Gastrocnemius medialis (tissue), 4 donors: ENCODE measurements around the gene NT5DC2. TPM values are rescaled to one million over a fixed set of nuclear protein-coding genes. Genes with fewer than 3 reads are reported as not detected.

ENCODE experiments used
- ATAC-seq, 2 donors: fragments of 150-250 bp; one replicate each; pipeline ENCODE4 v1.9.1; 2016
- DNase-seq, 2 donors: peaks; one replicate each; pipeline ENCODE4 v3.0.0-alpha.2; 2019
- H3K27ac ChIP-seq, 4 donors: fragments of 200-600 bp; sonication (generic); 1 replicate in 1 of 4; 2 replicates in 3 of 4; pipeline ENCODE4 v1.5.1; 2016 to 2018; ENCODE audit warnings: mild to moderate bottlenecking in 2 of 4, moderate library complexity in 1 of 4
- H3K27me3 ChIP-seq, 3 donors: fragments of 200-600 bp; sonication (generic) in 2 of 3; 1 replicate in 1 of 3; 2 replicates in 2 of 3; pipeline versions ENCODE4 v1.5.1 to v1.6.0; 2016 to 2019; ENCODE audit warnings: mild to moderate bottlenecking in 1 of 3, moderate library complexity in 1 of 3
- H3K36me3 ChIP-seq, 2 donors: fragments of 200-600 bp; sonication (generic) in 1 of 2; one replicate each; pipeline ENCODE4 v1.5.1; 2017 to 2018
- H3K4me1 ChIP-seq, 2 donors: fragments of 200-600 bp; sonication (generic) in 1 of 2; one replicate each; pipeline ENCODE4 v1.5.1; 2016 to 2017; ENCODE audit warnings: mild to moderate bottlenecking in 2 of 2
- H3K4me3 ChIP-seq, 4 donors: fragments of 200-600 bp; sonication (generic) in 3 of 4; 1 replicate in 1 of 4; 2 replicates in 3 of 4; pipeline ENCODE4 v1.5.1; 2016 to 2019; ENCODE audit warnings: mild to moderate bottlenecking in 2 of 4
- H3K9me3 ChIP-seq, 3 donors: fragments of 200-600 bp; sonication (generic) in 2 of 3; 1 replicate in 1 of 3; 2 replicates in 2 of 3; pipeline ENCODE4 v1.5.1; 2016 to 2019
- POLR2A ChIP-seq, 2 donors: fragments of 450-650 bp; IDR thresholded peaks; one replicate each; pipeline ENCODE4 v1.6.1; 2017; ENCODE audit warnings: antibody characterized with exemption in 2 of 2, mild to moderate bottlenecking in 2 of 2, moderate library complexity in 2 of 2
- in situ Hi-C, 4 donors: fragments of 200-750 bp; cut with MboI; loops; one replicate each; pipeline versions ENCODE4 v1.15.0 to v1.8.0; 2017; ENCODE audit warnings: low sequenced_read_pairs in 4 of 4
- intact Hi-C: fragments of 100-400 bp; cut with DNase I; formaldehyde crosslinking; loops from one replicate; pipeline ENCODE4 v1.15.1; 2023; ENCODE audit warnings: low total_unique reads
- total RNA-seq, 4 donors: library from RNA; depleted of rRNA; stranded (reverse); fragments of >200 nt; gene quantifications; one replicate each; pipeline versions ENCODE4 v1.1.0 to v1.2.3, GENCODE V29; 2016
- TF ChIP-seq, protein P1 (sequence below), 5 experiments: fragments of 450-650 bp in 3 of 5; fragments of 200-600 bp in 2 of 5; sonication (generic) in 2 of 5; IDR thresholded peaks in 4 of 5; conservative IDR thresholded peaks in 1 of 5; 1 replicate in 4 of 5; 2 replicates in 1 of 5; pipeline ENCODE4 v1.5.1; 2016 to 2019; ENCODE audit warnings: antibody characterized with exemption in 5 of 5, mild to moderate bottlenecking in 3 of 5, moderate library complexity in 3 of 5

The NT5DC2 gene
- total RNA-seq, 4 donors from 2014 or later, result 4.4 to 14.7 (median 8.1) TPM

DNA sequence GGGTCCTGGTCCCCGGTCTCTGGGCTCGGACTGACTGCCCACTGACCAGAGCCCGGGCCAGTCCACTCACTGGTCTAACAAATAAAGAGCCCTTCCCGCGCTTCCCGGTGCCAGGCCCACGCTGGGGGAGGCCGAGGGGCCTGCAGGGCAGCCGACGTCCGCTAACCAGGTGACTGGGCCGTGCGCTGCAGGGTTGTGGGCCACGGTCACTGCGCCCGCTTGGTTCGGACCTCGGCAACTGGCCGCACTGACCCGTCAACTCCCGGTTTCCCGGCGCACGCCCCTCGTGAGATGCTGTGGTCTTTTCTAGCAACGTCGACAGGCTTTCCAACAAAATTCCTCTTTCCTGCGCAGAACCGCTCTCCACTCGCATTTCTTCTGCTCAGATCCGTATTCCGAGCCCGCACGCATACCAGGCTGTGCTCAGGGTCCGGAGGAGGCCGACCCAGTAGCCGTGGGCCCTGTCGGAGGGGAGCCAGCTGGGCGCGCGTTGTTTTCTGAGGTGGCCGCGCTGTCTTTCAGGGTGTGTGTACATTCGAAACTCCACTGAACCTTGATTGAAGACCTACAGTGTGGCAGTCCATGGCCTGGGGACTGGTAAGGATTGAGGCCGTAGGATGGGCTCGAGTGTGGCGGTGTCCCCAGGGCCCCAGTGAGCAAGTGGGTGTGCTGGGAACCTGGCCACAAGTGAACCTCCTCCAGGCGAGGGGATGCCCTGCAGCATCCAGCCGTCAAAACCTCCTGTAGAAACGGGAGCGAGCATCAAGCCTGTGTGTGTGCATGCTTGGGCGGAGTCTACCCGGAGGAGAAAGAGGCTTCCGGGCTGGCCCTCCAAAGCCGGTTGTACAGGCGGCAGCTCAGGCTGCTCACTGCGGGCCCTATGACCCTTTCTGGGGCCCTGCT is 875 bp upstream of the NT5DC2 start:
- Histone ChIP-seq H3K9me3 (no peaks in the 10 kb centered on the region), H3K27me3 (no peaks in the 10 kb centered on the region), H3K4me3 (peak overlapping the region; percentile 58 to 71 (median 62)), H3K4me1 (peaks cover 59 to 65% of the 10 kb centered on the region in 2 donors), H3K36me3 (no peaks in the 10 kb centered on the region), H3K27ac (peak overlapping the region; percentile 76 to 84 (median 80))
- intact Hi-C loops (loop anchor here (5.0 kb wide), 2 partner anchors 82 to 298 kb away; partner anchors contain the start of genes ITIH4 and TNNC1), in situ Hi-C loops (no loop called here)
- TF ChIP-seq POLR2A (IDR thresholded peaks at IDR 0.05), result no peak
- TF ChIP-seq, protein P1, sequence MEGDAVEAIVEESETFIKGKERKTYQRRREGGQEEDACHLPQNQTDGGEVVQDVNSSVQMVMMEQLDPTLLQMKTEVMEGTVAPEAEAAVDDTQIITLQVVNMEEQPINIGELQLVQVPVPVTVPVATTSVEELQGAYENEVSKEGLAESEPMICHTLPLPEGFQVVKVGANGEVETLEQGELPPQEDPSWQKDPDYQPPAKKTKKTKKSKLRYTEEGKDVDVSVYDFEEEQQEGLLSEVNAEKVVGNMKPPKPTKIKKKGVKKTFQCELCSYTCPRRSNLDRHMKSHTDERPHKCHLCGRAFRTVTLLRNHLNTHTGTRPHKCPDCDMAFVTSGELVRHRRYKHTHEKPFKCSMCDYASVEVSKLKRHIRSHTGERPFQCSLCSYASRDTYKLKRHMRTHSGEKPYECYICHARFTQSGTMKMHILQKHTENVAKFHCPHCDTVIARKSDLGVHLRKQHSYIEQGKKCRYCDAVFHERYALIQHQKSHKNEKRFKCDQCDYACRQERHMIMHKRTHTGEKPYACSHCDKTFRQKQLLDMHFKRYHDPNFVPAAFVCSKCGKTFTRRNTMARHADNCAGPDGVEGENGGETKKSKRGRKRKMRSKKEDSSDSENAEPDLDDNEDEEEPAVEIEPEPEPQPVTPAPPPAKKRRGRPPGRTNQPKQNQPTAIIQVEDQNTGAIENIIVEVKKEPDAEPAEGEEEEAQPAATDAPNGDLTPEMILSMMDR (IDR thresholded peaks at IDR 0.05 in 4 of 5, conservative IDR thresholded peaks at IDR 0.05 in 1 of 5), result no peak
- ATAC-seq (no peak), DNase-seq (peak in 1 of 2 donors; percentile 19)

- Histone ChIP-seq H3K9me3 (no peaks in the 10 kb centered on the region), H3K36me3 (no peaks in the 10 kb centered on the region), H3K27me3 (no peaks in the 10 kb centered on the region), H3K4me3 (peak overlapping the region; percentile 50 to 70 (median 63)), H3K4me1 (peaks cover 48 to 54% of the 10 kb centered on the region in 2 donors), H3K27ac (peak overlapping the region; percentile 57 to 77 (median 66))
- intact Hi-C loops, result no loop called here
- no peak for ATAC-seq
- in situ Hi-C loops, result no loop called here
- DNase-seq, result peak in 1 of 2 donors; percentile 20
- TF ChIP-seq POLR2A (IDR thresholded peaks at IDR 0.05), result no peak
- TF ChIP-seq, protein P1 (IDR thresholded peaks at IDR 0.05 in 4 of 5, conservative IDR thresholded peaks at IDR 0.05 in 1 of 5), result no peak
Observed at GRCh38 chr3:52532838-52533622, 627 bp downstream of the NT5DC2 start.

GRCh38 chr3:52532517-52532837 is 1.2 kb downstream of the NT5DC2 start:
- no peak for ATAC-seq
- H3K4me1 ChIP-seq, result peaks cover 43 to 49% of the 10 kb centered on the region in 2 donors
- H3K4me3 ChIP-seq, result peak overlapping the region; percentile 50 to 70 (median 63)
- in situ Hi-C loops, result no loop called here
- peak overlapping the region; percentile 57 to 77 (median 66) for H3K27ac ChIP-seq
- intact Hi-C loops, result no loop called here
- H3K36me3 ChIP-seq, result no peaks in the 10 kb centered on the region
- peak in 1 of 2 donors; percentile 14 for DNase-seq
- TF ChIP-seq, protein P1 (IDR thresholded peaks at IDR 0.05 in 4 of 5, conservative IDR thresholded peaks at IDR 0.05 in 1 of 5), result no peak
- no peaks in the 10 kb centered on the region for H3K9me3 ChIP-seq
- H3K27me3 ChIP-seq, result no peaks in the 10 kb centered on the region

GRCh38 chr3:52531860-52532516 is 1.7 kb downstream of the NT5DC2 start:
- Histone ChIP-seq H3K9me3 (no peaks in the 10 kb centered on the region), H3K4me3 (peak overlapping the region in 3 of 4 donors; percentile 50 to 64 (median 62)), H3K27ac (peak overlapping the region; percentile 57 to 77 (median 66)), H3K4me1 (peaks cover 38 to 44% of the 10 kb centered on the region in 2 donors), H3K36me3 (no peaks in the 10 kb centered on the region), H3K27me3 (no peaks in the 10 kb centered on the region)
- intact Hi-C loops, result no loop called here
- TF ChIP-seq, protein P1 (IDR thresholded peaks at IDR 0.05 in 4 of 5, conservative IDR thresholded peaks at IDR 0.05 in 1 of 5), result no peak
- no peak for TF ChIP-seq POLR2A (IDR thresholded peaks at IDR 0.05)
- DNase-seq, result peak in 1 of 2 donors; percentile 13
- in situ Hi-C loops, result no loop called here
- no peak for ATAC-seq
